Prostate gland (tissue), 2 donors: ENCODE results near the gene GULP1.

Source experiments
- POLR2A ChIP-seq: fragments of 450-650 bp; IDR thresholded peaks from one replicate; pipeline ENCODE4 v1.6.1; 2016; ENCODE audit warnings: antibody characterized with exemption, mild to moderate bottlenecking
- TF ChIP-seq, protein P1 (sequence below), 4 experiments: fragments of 200-600 bp in 2 of 4; fragments of 450-650 bp in 2 of 4; sonication (generic) in 2 of 4; IDR thresholded peaks; 1 replicate in 3 of 4; 2 replicates in 1 of 4; pipeline ENCODE4 v1.5.1; 2016 to 2019; ENCODE audit warnings: antibody characterized with exemption in 4 of 4, mild to moderate bottlenecking in 2 of 4, moderate library complexity in 2 of 4

DNA sequence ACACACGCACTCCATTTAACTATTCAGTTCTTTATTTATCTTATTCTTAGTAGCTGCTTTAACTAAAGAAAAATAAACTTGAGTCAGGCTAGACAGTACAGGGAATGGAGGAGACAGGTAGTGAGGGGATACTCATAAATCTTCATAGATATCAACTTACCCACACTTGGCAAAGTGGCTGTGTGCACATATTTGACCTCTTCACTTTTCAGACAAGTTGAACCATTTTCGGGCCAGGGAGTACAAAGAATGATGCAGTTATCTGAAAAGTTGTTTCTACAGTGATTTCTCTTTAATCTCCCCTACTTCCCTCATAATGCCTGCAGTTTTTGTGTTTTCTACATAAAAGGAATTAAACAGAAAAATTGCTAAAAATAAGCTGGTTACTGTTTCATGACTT lies 307.5 kb downstream of the GULP1 start:
- TF ChIP-seq POLR2A = no peak
- TF ChIP-seq, protein P1, sequence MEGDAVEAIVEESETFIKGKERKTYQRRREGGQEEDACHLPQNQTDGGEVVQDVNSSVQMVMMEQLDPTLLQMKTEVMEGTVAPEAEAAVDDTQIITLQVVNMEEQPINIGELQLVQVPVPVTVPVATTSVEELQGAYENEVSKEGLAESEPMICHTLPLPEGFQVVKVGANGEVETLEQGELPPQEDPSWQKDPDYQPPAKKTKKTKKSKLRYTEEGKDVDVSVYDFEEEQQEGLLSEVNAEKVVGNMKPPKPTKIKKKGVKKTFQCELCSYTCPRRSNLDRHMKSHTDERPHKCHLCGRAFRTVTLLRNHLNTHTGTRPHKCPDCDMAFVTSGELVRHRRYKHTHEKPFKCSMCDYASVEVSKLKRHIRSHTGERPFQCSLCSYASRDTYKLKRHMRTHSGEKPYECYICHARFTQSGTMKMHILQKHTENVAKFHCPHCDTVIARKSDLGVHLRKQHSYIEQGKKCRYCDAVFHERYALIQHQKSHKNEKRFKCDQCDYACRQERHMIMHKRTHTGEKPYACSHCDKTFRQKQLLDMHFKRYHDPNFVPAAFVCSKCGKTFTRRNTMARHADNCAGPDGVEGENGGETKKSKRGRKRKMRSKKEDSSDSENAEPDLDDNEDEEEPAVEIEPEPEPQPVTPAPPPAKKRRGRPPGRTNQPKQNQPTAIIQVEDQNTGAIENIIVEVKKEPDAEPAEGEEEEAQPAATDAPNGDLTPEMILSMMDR (IDR thresholded peaks at IDR 0.05) = no peak
